HG03571 (cell line): Measurements from ENCODE around the gene COL13A1.

ENCODE experiments used
- ATAC-seq: cut with Tn5 transposase; IDR thresholded peaks from one replicate; pipeline ENCODE4 v1.9.1; 2021; ENCODE audit not compliant: unreplicated experiment

Gene COL13A1

GRCh38 chr10:69939481-69939880 is 137.8 kb downstream of the COL13A1 start:
- ATAC-seq, result no peak

- ATAC-seq, result no peak
Measured at GRCh38 chr10:69941730-69942129, 140.0 kb downstream of the COL13A1 start.

GRCh38 chr10:69943292-69943820 is 141.7 kb downstream of the COL13A1 start:
- ATAC-seq, result no peak

- no peak for ATAC-seq
Measured at GRCh38 chr10:69944761-69945160, 143.1 kb downstream of the COL13A1 start.

- no peak for ATAC-seq
Measured at GRCh38 chr10:69948261-69948660, 146.6 kb downstream of the COL13A1 start.

- no peak for ATAC-seq
Measured at GRCh38 chr10:69949770-69950169, 148.1 kb downstream of the COL13A1 start.

- ATAC-seq, result no peak
Measured at GRCh38 chr10:69951658-69952057, 150.0 kb downstream of the COL13A1 start.

GRCh38 chr10:69952069-69952800 is 150.5 kb downstream of the COL13A1 start:
- ATAC-seq, result no peak

GRCh38 chr10:69952821-69953221 is 151.1 kb downstream of the COL13A1 start:
- ATAC-seq, result no peak

- ATAC-seq, result no peak
Measured at GRCh38 chr10:69953851-69954250, 152.1 kb downstream of the COL13A1 start.

- no peak for ATAC-seq
Measured at GRCh38 chr10:69955211-69955805, 153.6 kb downstream of the COL13A1 start.

GRCh38 chr10:69955897-69956740 is 154.4 kb downstream of the COL13A1 start:
- ATAC-seq, result no peak

- no peak for ATAC-seq
Measured at GRCh38 chr10:69956741-69957230, 155.1 kb downstream of the COL13A1 start.

GRCh38 chr10:69957241-69957885 is 155.7 kb downstream of the COL13A1 start:
- no peak for ATAC-seq

GRCh38 chr10:69957886-69958555 is 156.3 kb downstream of the COL13A1 start:
- no peak for ATAC-seq

GRCh38 chr10:69958556-69958902 is 156.8 kb downstream of the COL13A1 start:
- ATAC-seq, result no peak

GRCh38 chr10:69959911-69960310 is 158.2 kb downstream of the COL13A1 start:
- ATAC-seq, result no peak

GRCh38 chr10:69960606-69960987 is 158.9 kb downstream of the COL13A1 start:
- no peak for ATAC-seq

- ATAC-seq, result no peak
Measured at GRCh38 chr10:69960988-69961880, 159.5 kb downstream of the COL13A1 start.
